Measurements from ENCODE around the gene SUCLG2.

Gene SUCLG2

DNA sequence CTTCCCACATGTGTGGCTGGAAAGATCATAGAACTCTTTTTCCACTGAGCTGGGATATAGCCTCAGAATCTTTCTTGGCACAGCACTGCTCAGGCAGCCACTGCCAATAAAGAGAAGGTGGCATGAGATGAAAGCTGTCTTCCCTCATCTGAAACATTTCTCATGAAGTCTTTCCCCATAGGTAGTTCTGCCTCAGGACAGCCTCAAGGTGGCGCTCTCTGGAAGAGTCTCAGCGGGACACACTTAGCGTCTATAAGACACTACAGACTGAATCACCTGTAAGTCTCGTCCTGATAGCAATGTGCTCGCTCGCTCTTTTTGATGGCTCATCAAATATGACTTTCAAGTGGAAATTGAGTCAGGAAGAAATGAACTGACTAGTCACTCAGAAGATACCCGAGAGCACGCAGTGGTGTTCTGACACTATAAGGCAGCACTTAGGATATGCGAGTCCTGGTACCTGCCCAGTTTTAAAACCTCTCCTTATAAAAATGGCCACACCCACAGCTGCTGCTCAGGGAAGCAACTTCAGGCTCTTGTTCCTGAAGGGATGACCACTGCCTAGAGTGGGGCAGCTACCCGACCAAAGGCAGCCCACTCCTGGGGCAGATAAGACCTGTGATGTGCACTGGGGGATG lies 269.5 kb downstream of the SUCLG2 start:
- Histone ChIP-seq H3K9me3 (ENCODE audit: control insufficient read depth in 1 of 2, low read length in 2 of 2) (no peaks in the 10 kb centered on the region), H3K4me1 (ENCODE audit: control insufficient read depth in 1 of 2, insufficient read depth in 2 of 2, low read length in 2 of 2) (no peaks in the 10 kb centered on the region), H3K36me3 (ENCODE audit: control insufficient read depth in 1 of 2, insufficient read depth in 2 of 2, low read length in 2 of 2) (peaks cover 0 to 2% of the 10 kb centered on the region in 2 donors), H3K27me3 (ENCODE audit: low read depth, low read length) (no peaks in the 10 kb centered on the region), H3K4me3 (ENCODE audit: low read depth in 1 of 2, low read length in 2 of 2) (no peak overlapping the region), H3K27ac (ENCODE audit: low read length) (no peak overlapping the region)

DNA sequence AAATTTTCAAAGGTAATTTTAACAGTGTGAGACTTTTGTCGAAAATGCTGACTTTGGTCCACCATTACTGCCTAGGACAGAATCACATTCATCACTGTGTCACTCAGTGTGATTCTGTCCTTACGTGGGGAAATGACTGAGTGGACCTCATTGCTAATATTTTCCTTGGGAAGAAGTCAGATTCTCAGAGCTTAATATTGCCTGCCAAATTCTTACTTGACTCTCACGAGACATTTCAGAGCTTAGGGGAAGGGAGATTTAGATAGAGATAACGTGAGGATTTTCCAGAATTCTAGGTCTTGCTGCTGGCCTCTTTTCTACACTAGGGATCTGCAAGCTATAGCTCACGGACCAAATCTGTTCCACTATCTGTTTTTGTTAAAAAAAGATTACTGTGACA lies 270.4 kb downstream of the SUCLG2 start:
- Histone ChIP-seq H3K27ac (ENCODE audit: low read length) (no peak overlapping the region), H3K9me3 (ENCODE audit: control insufficient read depth in 1 of 2, low read length in 2 of 2) (no peaks in the 10 kb centered on the region), H3K36me3 (ENCODE audit: control insufficient read depth in 1 of 2, insufficient read depth in 2 of 2, low read length in 2 of 2) (peaks cover 0 to 7% of the 10 kb centered on the region in 2 donors)

GRCh38 chr3:67383379-67383778 lies 271.0 kb downstream of the SUCLG2 start:
- Histone ChIP-seq H3K27ac (ENCODE audit: low read length) (no peak overlapping the region), H3K4me3 (ENCODE audit: low read depth in 1 of 2, low read length in 2 of 2) (no peak overlapping the region), H3K27me3 (ENCODE audit: low read depth, low read length) (no peaks in the 10 kb centered on the region), H3K36me3 (ENCODE audit: control insufficient read depth in 1 of 2, insufficient read depth in 2 of 2, low read length in 2 of 2) (peaks cover 0 to 7% of the 10 kb centered on the region in 2 donors), H3K4me1 (ENCODE audit: control insufficient read depth in 1 of 2, insufficient read depth in 2 of 2, low read length in 2 of 2) (no peaks in the 10 kb centered on the region), H3K9me3 (ENCODE audit: control insufficient read depth in 1 of 2, low read length in 2 of 2) (no peaks in the 10 kb centered on the region)

More for the DNA sequence above, 270.4 kb downstream of the SUCLG2 start:
- H3K4me3 ChIP-seq (ENCODE audit: low read depth in 1 of 2, low read length in 2 of 2): no peak overlapping the region
- H3K27me3 ChIP-seq (ENCODE audit: low read depth, low read length): no peaks in the 10 kb centered on the region
- H3K4me1 ChIP-seq (ENCODE audit: control insufficient read depth in 1 of 2, insufficient read depth in 2 of 2, low read length in 2 of 2): no peaks in the 10 kb centered on the region

- Histone ChIP-seq H3K4me1 (ENCODE audit: control insufficient read depth in 1 of 2, insufficient read depth in 2 of 2, low read length in 2 of 2) (no peaks in the 10 kb centered on the region), H3K9me3 (ENCODE audit: control insufficient read depth in 1 of 2, low read length in 2 of 2) (no peaks in the 10 kb centered on the region), H3K4me3 (ENCODE audit: low read depth in 1 of 2, low read length in 2 of 2) (no peak overlapping the region), H3K36me3 (ENCODE audit: control insufficient read depth in 1 of 2, insufficient read depth in 2 of 2, low read length in 2 of 2) (peaks cover 0 to 7% of the 10 kb centered on the region in 2 donors), H3K27me3 (ENCODE audit: low read depth, low read length) (no peaks in the 10 kb centered on the region), H3K27ac (ENCODE audit: low read length) (no peak overlapping the region)
Measured at GRCh38 chr3:67382536-67382935, 271.9 kb downstream of the SUCLG2 start.

- Histone ChIP-seq H3K4me1 (ENCODE audit: control insufficient read depth in 1 of 2, insufficient read depth in 2 of 2, low read length in 2 of 2) (no peaks in the 10 kb centered on the region), H3K4me3 (ENCODE audit: low read depth in 1 of 2, low read length in 2 of 2) (no peak overlapping the region), H3K9me3 (ENCODE audit: control insufficient read depth in 1 of 2, low read length in 2 of 2) (no peaks in the 10 kb centered on the region), H3K27me3 (ENCODE audit: low read depth, low read length) (no peaks in the 10 kb centered on the region), H3K36me3 (ENCODE audit: control insufficient read depth in 1 of 2, insufficient read depth in 2 of 2, low read length in 2 of 2) (peaks cover 0 to 7% of the 10 kb centered on the region in 2 donors), H3K27ac (ENCODE audit: low read length) (no peak overlapping the region)
Measured at GRCh38 chr3:67381667-67382272, 272.6 kb downstream of the SUCLG2 start.

DNA sequence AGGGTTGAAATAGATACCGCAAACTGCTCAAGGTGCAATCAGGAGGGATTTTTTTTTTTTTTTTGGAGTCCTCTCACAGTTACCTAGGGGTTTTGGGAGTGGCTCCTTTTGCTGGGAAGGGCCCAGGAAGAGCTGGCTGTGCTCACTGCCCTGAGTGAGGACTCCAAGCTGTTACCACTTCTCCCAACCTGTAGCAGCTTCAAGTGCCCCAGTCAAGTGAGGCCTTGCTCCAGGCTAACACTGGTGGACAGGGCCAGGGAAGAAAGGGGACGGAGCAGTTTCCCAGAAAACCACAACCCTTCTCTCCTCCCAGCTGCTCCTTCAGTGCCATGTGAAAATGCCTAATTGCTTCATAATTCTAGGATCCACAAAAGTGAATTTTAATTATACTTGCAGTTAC lies 274.3 kb downstream of the SUCLG2 start:
- H3K4me3 ChIP-seq (ENCODE audit: low read depth in 1 of 2, low read length in 2 of 2): no peak overlapping the region
- H3K27me3 ChIP-seq (ENCODE audit: low read depth, low read length): no peaks in the 10 kb centered on the region
- H3K9me3 ChIP-seq (ENCODE audit: control insufficient read depth in 1 of 2, low read length in 2 of 2): no peaks in the 10 kb centered on the region
- no peak overlapping the region for H3K27ac ChIP-seq (ENCODE audit: low read length)
- no peaks in the 10 kb centered on the region for H3K4me1 ChIP-seq (ENCODE audit: control insufficient read depth in 1 of 2, insufficient read depth in 2 of 2, low read length in 2 of 2)
- H3K36me3 ChIP-seq (ENCODE audit: control insufficient read depth in 1 of 2, insufficient read depth in 2 of 2, low read length in 2 of 2): peaks cover 3 to 19% of the 10 kb centered on the region in 2 donors

GRCh38 chr3:67377299-67377698 lies 277.1 kb downstream of the SUCLG2 start:
- Histone ChIP-seq H3K27ac (ENCODE audit: low read length) (no peak overlapping the region), H3K36me3 (ENCODE audit: control insufficient read depth in 1 of 2, insufficient read depth in 2 of 2, low read length in 2 of 2) (peaks cover 6 to 19% of the 10 kb centered on the region in 2 donors), H3K9me3 (ENCODE audit: control insufficient read depth in 1 of 2, low read length in 2 of 2) (no peaks in the 10 kb centered on the region), H3K27me3 (ENCODE audit: low read depth, low read length) (no peaks in the 10 kb centered on the region), H3K4me1 (ENCODE audit: control insufficient read depth in 1 of 2, insufficient read depth in 2 of 2, low read length in 2 of 2) (no peaks in the 10 kb centered on the region), H3K4me3 (ENCODE audit: low read depth in 1 of 2, low read length in 2 of 2) (no peak overlapping the region)

- no peaks in the 10 kb centered on the region for H3K9me3 ChIP-seq (ENCODE audit: control insufficient read depth in 1 of 2, low read length in 2 of 2)
- no peaks in the 10 kb centered on the region for H3K27me3 ChIP-seq (ENCODE audit: low read depth, low read length)
- H3K36me3 ChIP-seq (ENCODE audit: control insufficient read depth in 1 of 2, insufficient read depth in 2 of 2, low read length in 2 of 2): peaks cover 7 to 19% of the 10 kb centered on the region in 2 donors
- H3K4me3 ChIP-seq (ENCODE audit: low read depth in 1 of 2, low read length in 2 of 2): no peak overlapping the region
- no peak overlapping the region for H3K27ac ChIP-seq (ENCODE audit: low read length)
- H3K4me1 ChIP-seq (ENCODE audit: control insufficient read depth in 1 of 2, insufficient read depth in 2 of 2, low read length in 2 of 2): no peaks in the 10 kb centered on the region
Measured at GRCh38 chr3:67376416-67376815, 278.0 kb downstream of the SUCLG2 start.

- Histone ChIP-seq H3K4me3 (ENCODE audit: low read depth in 1 of 2, low read length in 2 of 2) (no peak overlapping the region), H3K9me3 (ENCODE audit: control insufficient read depth in 1 of 2, low read length in 2 of 2) (no peaks in the 10 kb centered on the region), H3K27me3 (ENCODE audit: low read depth, low read length) (no peaks in the 10 kb centered on the region), H3K36me3 (ENCODE audit: control insufficient read depth in 1 of 2, insufficient read depth in 2 of 2, low read length in 2 of 2) (peaks cover 7 to 19% of the 10 kb centered on the region in 2 donors), H3K4me1 (ENCODE audit: control insufficient read depth in 1 of 2, insufficient read depth in 2 of 2, low read length in 2 of 2) (no peaks in the 10 kb centered on the region), H3K27ac (ENCODE audit: low read length) (no peak overlapping the region)
Measured at GRCh38 chr3:67375976-67376375, 278.4 kb downstream of the SUCLG2 start.

GRCh38 chr3:67362686-67363085 lies 291.7 kb downstream of the SUCLG2 start:
- Histone ChIP-seq H3K4me3 (ENCODE audit: low read depth in 1 of 2, low read length in 2 of 2) (no peak overlapping the region), H3K27me3 (ENCODE audit: low read depth, low read length) (no peaks in the 10 kb centered on the region), H3K4me1 (ENCODE audit: control insufficient read depth in 1 of 2, insufficient read depth in 2 of 2, low read length in 2 of 2) (no peaks in the 10 kb centered on the region), H3K36me3 (ENCODE audit: control insufficient read depth in 1 of 2, insufficient read depth in 2 of 2, low read length in 2 of 2) (no peaks in the 10 kb centered on the region), H3K27ac (ENCODE audit: low read length) (no peak overlapping the region), H3K9me3 (ENCODE audit: control insufficient read depth in 1 of 2, low read length in 2 of 2) (no peaks in the 10 kb centered on the region)

- Histone ChIP-seq H3K9me3 (ENCODE audit: control insufficient read depth in 1 of 2, low read length in 2 of 2) (no peaks in the 10 kb centered on the region), H3K4me1 (ENCODE audit: control insufficient read depth in 1 of 2, insufficient read depth in 2 of 2, low read length in 2 of 2) (no peaks in the 10 kb centered on the region), H3K27ac (ENCODE audit: low read length) (no peak overlapping the region), H3K4me3 (ENCODE audit: low read depth in 1 of 2, low read length in 2 of 2) (no peak overlapping the region), H3K36me3 (ENCODE audit: control insufficient read depth in 1 of 2, insufficient read depth in 2 of 2, low read length in 2 of 2) (no peaks in the 10 kb centered on the region), H3K27me3 (ENCODE audit: low read depth, low read length) (no peaks in the 10 kb centered on the region)
Measured at GRCh38 chr3:67361770-67362169, 292.6 kb downstream of the SUCLG2 start.

- H3K36me3 ChIP-seq (ENCODE audit: control insufficient read depth in 1 of 2, insufficient read depth in 2 of 2, low read length in 2 of 2): no peaks in the 10 kb centered on the region
- no peaks in the 10 kb centered on the region for H3K27me3 ChIP-seq (ENCODE audit: low read depth, low read length)
- H3K4me3 ChIP-seq (ENCODE audit: low read depth in 1 of 2, low read length in 2 of 2): no peak overlapping the region
- H3K9me3 ChIP-seq (ENCODE audit: control insufficient read depth in 1 of 2, low read length in 2 of 2): no peaks in the 10 kb centered on the region
- no peak overlapping the region for H3K27ac ChIP-seq (ENCODE audit: low read length)
- no peaks in the 10 kb centered on the region for H3K4me1 ChIP-seq (ENCODE audit: control insufficient read depth in 1 of 2, insufficient read depth in 2 of 2, low read length in 2 of 2)
Measured at GRCh38 chr3:67361323-67361722, 293.1 kb downstream of the SUCLG2 start.
